ENCODE measurements around the gene RAB11FIP3. TPM values are rescaled to one million over a fixed set of nuclear protein-coding genes. Genes with fewer than 3 reads are reported as not detected.
A peak's percentile ranks its signal among the peaks of the same experiment; 100 is the strongest.

The RAB11FIP3 gene
- total RNA-seq, 4 donors from 2014 or later, result 55.5 to 136 (median 106) TPM

DNA sequence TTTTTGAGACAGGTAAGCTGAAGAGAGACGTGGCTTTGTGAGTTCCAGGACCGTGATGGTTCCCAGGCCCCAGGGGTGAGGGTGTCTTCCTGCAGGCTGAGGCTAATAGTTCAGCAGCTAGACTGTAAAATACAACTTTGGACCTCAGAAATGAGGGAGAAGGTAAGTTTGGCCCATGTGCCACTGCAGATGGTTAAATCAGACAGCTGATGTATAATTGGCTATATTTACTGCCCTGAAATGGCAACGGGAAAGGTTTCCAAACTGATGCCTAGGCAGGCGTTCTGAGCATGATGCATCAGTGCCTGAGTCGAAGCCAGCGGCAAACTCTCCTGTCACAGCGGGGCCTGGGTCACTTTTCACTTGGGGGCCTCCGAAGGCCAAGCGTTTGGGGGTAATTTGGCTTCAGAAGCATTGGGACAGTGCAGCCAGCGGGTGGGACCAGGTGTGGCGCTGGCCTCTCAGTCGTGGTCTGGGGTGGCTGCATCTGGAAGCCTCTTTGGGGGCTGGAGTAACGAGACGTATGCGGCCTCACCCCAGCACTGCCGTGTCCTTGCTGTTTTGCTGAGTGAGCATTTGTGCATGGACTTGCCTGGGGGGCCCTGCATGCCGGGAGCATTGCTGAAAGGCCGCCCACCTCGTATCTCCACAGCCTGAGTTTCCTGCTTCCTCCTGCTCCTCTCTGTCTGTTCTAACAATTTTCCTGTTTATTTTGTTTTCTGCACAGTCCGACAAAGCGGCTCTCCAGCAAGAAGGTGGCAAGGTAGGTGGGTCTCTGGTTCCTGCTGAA is 70.8 kb downstream of the RAB11FIP3 start:
- Histone ChIP-seq H3K27me3 (no peaks in the 10 kb centered on the region), H3K27ac (no peak overlapping the region), H3K4me1 (peaks cover 0 to 4% (median 0%) of the 10 kb centered on the region in 4 donors), H3K4me3 (no peak overlapping the region), H3K36me3 (no peaks in the 10 kb centered on the region), H3K9me3 (no peaks in the 10 kb centered on the region)
- no peak for TF ChIP-seq POLR2A (IDR thresholded peaks at IDR 0.05)
- TF ChIP-seq, protein P1, sequence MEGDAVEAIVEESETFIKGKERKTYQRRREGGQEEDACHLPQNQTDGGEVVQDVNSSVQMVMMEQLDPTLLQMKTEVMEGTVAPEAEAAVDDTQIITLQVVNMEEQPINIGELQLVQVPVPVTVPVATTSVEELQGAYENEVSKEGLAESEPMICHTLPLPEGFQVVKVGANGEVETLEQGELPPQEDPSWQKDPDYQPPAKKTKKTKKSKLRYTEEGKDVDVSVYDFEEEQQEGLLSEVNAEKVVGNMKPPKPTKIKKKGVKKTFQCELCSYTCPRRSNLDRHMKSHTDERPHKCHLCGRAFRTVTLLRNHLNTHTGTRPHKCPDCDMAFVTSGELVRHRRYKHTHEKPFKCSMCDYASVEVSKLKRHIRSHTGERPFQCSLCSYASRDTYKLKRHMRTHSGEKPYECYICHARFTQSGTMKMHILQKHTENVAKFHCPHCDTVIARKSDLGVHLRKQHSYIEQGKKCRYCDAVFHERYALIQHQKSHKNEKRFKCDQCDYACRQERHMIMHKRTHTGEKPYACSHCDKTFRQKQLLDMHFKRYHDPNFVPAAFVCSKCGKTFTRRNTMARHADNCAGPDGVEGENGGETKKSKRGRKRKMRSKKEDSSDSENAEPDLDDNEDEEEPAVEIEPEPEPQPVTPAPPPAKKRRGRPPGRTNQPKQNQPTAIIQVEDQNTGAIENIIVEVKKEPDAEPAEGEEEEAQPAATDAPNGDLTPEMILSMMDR (IDR thresholded peaks at IDR 0.05), result no peak
- DNase-seq, result no peak

GRCh38 chr16:497258-497657 is 71.8 kb downstream of the RAB11FIP3 start:
- Histone ChIP-seq H3K4me3 (no peak overlapping the region), H3K4me1 (peaks cover 0 to 13% (median 0%) of the 10 kb centered on the region in 4 donors), H3K27me3 (no peaks in the 10 kb centered on the region), H3K9me3 (no peaks in the 10 kb centered on the region), H3K36me3 (no peaks in the 10 kb centered on the region), H3K27ac (no peak overlapping the region)
- TF ChIP-seq, protein P1 (IDR thresholded peaks at IDR 0.05), result no peak
- no peak for TF ChIP-seq POLR2A (IDR thresholded peaks at IDR 0.05)
- no peak for DNase-seq

DNA sequence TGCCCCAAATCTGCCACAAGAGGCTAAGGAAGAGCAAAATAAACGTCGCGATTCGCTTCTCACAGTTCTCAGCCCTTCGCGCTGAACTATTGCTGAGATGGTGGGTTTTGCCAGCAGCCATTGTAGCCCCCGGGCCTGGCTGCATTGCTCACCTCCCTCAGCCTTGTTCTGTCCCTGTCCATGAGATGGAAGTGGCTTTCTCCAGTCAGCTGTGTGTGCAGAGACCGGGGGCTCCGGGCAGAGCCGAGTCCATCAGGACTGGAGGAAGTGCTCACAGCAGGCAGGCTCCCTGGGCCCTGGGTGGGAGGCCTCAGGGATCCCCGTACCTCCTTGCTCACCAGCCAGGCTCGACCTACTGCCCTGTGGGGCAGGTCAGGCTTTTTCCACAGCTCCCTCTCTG is 74.5 kb downstream of the RAB11FIP3 start:
- Histone ChIP-seq H3K27ac (no peak overlapping the region), H3K36me3 (peaks cover 0 to 1% (median 0%) of the 10 kb centered on the region in 3 donors), H3K9me3 (no peaks in the 10 kb centered on the region), H3K4me1 (peaks cover 0 to 13% (median 0%) of the 10 kb centered on the region in 4 donors), H3K27me3 (no peaks in the 10 kb centered on the region), H3K4me3 (no peak overlapping the region)
- no peak for TF ChIP-seq POLR2A (IDR thresholded peaks at IDR 0.05)
- TF ChIP-seq, protein P1 (IDR thresholded peaks at IDR 0.05), result no peak
- DNase-seq, result no peak

DNA sequence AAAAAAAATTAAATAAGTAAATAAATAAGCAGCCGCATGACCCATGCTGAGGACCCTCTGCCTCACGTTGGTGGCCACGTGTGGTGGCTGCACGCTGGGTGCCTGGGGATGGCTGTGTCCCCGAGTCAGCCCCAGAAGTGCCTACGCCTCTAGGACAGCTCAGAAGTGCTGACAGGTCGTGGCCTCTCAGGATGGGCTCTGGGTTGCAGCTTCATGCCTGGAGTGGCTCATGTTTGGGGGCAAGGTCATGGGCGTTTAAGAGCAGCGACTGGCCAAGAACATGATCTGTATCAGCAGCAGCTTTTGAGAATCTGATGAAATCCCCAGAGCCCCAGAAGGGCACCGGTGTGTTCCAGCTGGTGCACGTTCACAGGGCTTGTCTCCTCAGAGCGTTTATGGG is 75.3 kb downstream of the RAB11FIP3 start:
- Histone ChIP-seq H3K36me3 (peaks cover 0 to 9% (median 0%) of the 10 kb centered on the region in 3 donors), H3K9me3 (no peaks in the 10 kb centered on the region), H3K27me3 (no peaks in the 10 kb centered on the region), H3K27ac (no peak overlapping the region), H3K4me3 (no peak overlapping the region), H3K4me1 (peaks cover 0 to 13% (median 0%) of the 10 kb centered on the region in 4 donors)
- no peak for DNase-seq
- TF ChIP-seq, protein P1 (IDR thresholded peaks at IDR 0.05), result no peak

DNA sequence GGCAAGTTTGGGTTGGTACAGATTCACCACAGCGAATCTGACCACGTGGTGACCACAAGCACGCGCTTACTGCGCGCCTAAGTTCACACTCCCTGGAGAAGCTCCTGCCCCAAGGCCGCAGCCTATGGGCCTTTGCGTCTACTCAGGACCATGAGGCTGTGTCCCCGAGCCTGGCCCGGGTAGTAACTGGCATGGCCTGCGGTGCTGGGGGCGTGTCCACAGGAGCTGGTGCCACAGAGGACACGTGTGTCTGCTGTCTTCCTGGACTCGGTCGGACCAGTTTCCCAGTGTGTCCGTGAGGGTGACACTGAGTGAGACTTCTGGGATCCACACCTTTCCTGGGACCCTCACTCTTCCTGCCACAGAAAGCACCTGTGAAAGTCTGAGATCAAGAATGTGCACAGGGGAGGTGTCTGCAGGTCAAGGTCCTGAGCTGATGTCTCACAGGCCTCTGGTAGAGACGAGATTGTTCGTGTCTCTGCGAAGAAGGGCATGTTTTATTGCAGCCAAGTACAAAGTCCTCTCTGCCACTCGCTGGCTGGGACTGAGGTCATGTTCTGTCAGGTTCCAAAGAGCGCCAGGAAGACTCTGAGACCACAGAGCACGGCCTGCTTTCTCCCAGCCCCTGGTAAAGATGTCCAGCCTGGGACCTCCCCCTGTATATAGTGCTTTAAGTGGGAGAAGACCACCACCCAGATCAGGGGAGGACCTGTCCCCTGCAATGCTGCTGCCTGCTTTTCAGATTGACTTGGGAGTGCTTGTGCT is 76.9 kb downstream of the RAB11FIP3 start:
- H3K9me3 ChIP-seq, result no peaks in the 10 kb centered on the region
- DNase-seq, result peak in 2 of 3 donors; percentile 86 to 87
- peaks cover 0 to 13% (median 0%) of the 10 kb centered on the region in 4 donors for H3K4me1 ChIP-seq
- peak overlapping the region in 3 of 4 donors; percentile 75 to 90 (median 83) for H3K27ac ChIP-seq
- peak overlapping the region in 3 of 4 donors; percentile 19 to 66 (median 56) for H3K4me3 ChIP-seq
- no peaks in the 10 kb centered on the region for H3K27me3 ChIP-seq
- H3K36me3 ChIP-seq, result peaks cover 0 to 25% (median 0%) of the 10 kb centered on the region in 3 donors
- TF ChIP-seq, protein P1 (IDR thresholded peaks at IDR 0.05), result peak in 2 of 6 experiments; percentile 6 to 9
- TF ChIP-seq POLR2A (IDR thresholded peaks at IDR 0.05), result peak; percentile 87 to 96
